GOT3 (cell line): ENCODE measurements around the gene CCDC69.
"Not testable (repeated sequence)": the region's sequence is repeated elsewhere in the genome, so short reads cannot be mapped to it uniquely, and the experiment has no call there.

Experiments
- DNase-seq: peaks from one replicate; lab custom pipeline; 2025; ENCODE audit warnings: mixed read lengths; lab: John Stamatoyannopoulos, UW

CCDC69 gene

DNA sequence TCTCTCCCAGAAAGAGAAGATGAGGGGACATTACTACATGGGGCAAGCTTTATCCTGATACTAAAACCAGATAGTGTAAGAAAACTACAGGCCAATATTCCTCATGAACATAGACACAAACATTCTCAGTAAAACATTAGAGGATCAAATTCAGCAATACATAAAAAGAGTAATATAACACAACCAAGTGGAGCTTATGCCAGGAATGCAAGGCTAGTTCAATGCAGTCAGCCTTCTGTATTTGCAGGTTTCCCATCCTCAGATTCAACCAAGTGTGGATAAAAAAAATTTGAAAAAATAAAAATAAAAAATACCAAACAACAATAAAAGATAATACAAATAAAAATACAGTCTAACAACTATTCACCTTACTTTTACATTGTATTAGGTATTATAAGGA is 31.3 kb downstream of the CCDC69 start:
- DNase-seq, result no peak

GRCh38 chr5:151191661-151192060 is 32.2 kb downstream of the CCDC69 start:
- DNase-seq, result no peak

- DNase-seq, result no peak
Measured at GRCh38 chr5:151189151-151189550, 34.7 kb downstream of the CCDC69 start.

DNA sequence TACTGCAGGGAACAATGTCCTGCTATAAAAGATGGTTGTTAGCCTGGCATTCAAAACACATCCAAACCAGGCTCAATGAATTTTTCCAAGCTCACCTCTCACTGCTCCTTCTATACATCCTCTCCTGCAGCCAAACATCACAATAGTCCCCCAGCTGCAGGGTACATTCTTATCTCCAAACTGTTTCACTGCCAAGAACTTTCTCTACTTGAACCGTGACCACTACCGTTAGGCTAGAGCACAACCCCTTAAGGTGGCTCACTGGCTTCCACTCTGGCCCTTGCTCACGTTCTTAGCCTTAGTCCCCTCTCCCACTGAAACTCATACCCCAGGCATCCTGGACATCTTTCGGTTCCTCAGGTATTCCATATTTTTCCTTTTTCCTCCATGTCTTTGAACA is 37.4 kb downstream of the CCDC69 start:
- no peak for DNase-seq

DNA sequence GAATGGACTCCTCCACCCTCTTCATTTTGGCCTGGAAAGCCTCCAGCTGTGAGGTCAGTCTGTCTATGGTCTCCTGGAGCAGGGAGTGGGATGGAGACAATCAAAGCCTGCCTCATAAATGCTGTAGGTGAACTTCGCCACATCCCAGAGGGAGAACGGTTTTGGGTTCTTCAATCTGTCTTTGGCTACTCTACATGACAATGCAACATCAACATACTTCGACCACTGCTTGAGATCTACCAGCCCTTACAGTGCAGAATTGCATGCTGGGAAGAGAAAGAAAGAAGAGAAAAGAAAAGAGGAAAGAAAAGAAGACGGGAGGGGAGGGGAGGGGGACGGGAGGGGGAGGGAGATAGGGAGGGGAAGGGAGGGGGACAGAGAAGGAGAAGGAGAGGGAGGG is 37.8 kb downstream of the CCDC69 start:
- no peak for DNase-seq

DNA sequence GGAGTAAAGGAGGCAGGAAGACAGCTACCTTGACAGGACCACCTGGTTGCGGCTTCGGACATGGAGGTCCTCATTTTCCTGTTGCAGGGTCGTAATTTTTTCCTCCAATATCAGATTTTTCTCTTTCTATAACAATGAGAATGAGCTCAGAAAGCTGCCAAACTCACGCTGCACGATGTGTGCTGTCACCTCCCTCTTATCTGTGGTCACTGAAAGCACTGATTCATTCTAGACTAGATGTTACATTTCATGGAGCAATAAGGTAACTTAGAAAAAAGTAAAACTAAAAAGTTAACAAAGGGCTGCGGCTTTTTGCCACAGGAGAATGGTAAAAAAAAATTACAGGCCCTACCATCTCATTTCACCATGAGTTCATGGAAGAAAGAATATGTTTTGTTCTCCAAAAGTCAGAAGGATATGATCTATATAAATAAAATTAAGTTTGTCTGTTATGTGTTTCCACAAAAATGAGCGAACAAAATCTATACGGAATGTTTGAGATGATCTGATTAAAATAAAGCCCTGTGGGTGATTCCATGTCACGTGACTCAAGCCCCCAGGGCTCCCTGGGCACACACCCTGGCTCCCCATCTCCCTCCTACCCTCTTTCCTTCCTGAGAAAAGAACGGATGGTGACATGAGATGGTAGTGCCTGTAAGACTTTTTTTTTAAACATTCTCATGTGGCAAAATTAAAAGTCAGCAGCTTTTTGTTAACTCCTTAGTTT is 39.4 kb downstream of the CCDC69 start:
- no peak for DNase-seq

GRCh38 chr5:151183456-151184245 is 40.2 kb downstream of the CCDC69 start:
- no peak for DNase-seq

- no peak for DNase-seq
Measured at GRCh38 chr5:151182976-151183375, 40.9 kb downstream of the CCDC69 start.

DNA sequence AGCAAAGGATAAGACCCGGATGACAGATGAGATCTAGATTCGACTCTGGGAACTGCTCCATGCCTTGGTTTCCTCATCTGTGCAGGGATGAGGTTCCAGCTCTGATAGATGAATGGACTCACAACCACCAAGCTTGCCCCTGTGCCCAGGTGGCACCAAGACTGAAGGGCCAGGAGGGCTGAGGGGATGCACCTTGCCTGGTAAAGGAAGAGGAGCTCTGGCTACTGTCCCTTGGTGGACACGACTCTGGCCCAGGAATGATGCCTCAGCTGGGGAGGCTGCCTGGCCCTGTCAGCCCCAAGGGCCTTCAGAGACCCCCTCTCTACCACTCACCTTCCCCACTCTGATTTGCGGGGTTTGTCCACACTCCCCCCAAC is 41.4 kb downstream of the CCDC69 start:
- no peak for DNase-seq

DNA sequence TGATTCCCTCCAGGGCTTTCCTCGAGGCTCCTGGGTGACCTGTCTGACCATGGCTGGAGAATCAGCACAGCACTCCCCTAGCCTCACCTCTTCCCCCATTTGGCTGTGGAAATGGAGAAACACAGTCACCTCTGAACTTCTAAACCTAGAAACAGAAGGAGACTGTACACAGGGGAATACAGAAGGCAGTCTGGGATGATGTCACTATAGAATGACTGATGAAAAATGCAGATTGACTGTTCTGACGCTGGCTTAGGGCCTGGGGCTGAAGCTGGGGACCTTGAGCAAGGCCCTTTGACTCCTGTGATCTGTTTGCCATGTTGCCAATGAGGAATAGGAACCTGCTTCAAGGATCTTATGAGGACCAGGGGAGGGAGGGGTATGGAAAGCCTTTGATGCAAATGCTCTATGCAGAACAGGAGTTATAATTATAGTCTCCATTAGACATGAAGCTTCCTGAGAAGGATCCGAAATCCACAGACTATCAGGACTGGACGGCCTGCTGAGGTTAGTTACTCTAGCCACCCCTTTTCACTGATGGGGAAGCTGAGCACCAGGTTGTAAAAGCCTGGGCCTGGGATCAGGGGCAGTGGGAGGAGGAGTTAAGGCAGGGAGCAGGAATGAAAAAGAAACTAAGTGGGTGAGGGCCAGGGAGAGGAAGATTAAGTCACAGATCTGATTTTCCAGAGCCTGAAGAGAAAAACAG is 41.9 kb downstream of the CCDC69 start:
- no peak for DNase-seq

DNA sequence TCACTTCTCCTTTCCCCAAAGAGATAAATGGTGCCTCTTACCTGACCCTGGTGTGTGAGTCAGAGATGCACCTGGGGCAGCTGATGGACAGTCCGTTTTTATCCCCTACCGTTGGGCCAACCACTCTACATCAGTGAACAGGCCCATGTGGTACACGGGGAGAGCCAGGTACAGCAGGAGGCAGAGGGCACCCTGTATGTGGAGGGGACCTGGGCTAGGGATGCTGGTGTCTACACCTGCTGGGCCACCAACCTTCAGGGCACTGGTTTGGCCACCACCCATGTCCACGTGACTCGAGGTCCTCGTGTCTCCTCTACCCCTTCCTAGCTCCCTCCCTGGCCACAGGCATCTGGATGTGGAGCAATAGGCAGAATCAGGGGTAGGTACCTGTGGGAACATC is 43.6 kb downstream of the CCDC69 start:
- no peak for DNase-seq

- DNase-seq, result no peak
Measured at GRCh38 chr5:151179489-151179840, 44.4 kb downstream of the CCDC69 start.

DNA sequence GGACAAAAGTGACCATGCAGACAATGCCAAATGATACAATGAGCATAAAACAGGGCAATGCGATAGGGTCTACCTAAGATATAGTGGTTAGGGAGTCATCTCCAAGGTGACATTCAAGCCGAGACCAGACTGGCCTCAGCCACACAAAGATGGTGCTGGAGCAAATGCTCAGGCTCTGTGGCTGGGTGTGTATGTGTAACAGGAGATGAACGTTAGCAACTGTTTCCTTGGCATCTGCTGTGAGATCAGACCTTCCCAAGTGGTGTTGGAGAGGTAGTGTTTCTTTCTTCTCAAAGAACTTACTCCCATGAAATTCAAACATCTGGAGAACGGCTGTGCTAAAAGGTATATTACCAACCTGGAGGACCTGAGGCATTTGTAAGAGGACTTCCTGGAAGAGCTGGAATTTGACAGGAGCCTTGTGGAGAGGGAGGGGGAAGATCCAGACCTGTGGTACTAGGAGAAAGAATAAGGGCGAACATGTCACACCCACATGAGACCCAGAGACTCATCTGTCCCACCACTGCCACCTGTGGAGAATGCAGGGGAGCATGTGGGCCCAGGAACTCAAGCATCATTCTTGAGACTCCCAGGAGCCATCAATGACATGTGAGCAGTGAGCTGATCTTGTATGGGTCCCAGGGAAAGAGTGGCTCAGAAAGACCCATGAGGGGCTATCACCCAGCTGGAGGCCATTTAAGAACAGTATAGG is 45.0 kb downstream of the CCDC69 start:
- DNase-seq, result no peak

DNA sequence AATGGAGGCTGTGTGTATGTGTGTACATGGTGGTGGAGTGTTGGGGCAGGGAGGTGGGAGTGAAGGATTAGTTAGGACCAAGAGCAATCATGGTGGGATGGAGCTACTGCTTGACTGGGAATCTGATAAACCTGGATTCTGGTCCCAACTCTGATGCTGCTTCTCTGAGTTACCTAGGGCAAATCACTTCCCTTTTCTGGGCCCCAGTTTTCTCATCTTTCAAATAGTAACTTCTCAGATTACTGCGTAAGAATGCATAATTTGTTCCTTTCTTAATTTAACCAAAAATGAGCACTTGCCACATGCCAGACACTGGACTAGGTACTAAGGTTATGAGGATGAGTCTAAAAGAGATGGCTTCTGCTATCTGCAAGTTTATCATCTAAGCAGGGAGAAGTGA is 45.5 kb downstream of the CCDC69 start:
- no peak for DNase-seq

DNA sequence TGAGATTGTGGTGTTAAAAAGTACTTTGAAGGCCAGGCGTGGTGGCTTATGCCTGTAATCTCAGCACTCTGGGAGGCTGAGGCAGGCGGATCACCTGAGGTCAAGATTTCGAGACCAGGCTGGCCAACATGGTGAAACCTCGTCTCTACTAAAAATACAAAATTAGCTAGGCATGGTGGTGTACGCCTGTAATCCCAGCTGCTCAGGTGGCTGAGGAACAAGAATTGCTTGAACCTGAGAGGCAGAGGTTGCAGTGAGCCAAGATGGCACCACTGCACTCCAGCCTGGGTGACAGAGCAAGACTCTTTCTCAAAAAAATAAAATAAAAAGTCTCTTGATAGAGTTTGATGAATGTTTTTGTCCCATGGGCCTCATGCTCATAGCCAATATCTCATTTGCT is 47.6 kb downstream of the CCDC69 start:
- not testable (repeated sequence) for DNase-seq

DNA sequence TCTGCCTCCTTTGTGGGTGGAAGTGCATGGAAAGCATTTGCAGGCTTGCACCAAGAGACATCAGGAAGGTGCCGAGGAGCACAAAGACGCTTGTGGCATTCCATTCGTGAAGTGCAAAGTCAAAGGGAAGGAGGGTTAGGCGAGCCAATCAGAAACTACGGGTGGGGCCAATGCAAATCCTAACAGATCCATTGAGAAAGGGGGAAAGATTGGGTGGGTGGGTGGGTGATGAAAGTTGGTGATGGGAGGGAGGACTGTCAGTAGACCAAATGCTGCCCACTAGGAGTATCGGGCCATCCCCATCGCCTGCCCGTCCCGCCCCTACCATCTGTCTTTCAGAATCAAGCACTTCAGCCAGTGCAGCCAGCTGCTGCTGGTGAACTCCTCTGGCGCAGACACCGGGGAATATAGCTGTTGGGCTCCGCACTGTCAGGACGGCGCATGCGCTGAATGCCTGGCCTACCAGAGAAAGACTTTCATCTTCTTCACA is 49.2 kb downstream of the CCDC69 start:
- no peak for DNase-seq

DNA sequence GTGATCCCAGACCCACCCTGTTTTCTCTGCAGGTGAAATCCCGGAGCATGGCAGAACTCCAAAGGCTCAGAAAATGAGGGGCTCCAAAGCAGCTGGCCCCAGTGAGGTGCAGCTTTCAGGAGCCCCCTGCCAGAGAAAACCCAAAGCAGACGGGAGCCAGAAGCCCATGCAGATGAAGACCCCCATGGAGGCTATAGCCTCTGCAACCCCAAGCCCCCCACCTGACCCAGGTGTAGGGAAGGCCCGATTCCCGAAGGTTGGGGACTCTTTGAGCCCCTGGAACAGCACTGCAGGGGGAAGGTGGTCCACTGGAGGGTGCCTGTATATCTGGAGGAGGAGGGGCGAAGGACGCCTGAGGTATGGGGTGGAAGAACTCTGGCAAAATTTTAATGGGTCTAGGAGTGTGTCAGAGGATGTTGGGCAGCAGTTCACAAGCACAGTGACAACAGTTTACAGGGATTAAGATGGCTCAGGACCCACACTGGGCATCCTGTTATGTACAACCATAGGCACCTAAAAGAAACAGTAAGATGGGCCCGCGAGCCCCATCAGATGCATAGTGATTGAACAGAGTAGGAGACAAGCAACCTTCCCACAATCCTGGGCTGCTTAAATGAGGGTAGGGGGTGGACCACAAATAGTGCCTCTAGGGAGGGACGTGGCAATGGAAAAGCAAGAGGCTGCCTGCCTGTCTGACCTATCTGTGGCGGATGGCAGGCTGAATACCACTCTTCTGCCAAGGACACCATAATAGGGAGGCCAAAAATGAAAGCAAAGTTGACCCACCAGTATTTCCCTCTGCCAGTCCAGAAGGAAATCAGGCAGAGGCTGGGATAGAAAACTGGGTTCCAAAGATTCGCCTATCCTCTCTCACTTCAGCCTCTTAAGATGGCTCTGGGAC is 49.9 kb downstream of the CCDC69 start:
- DNase-seq, result no peak

DNA sequence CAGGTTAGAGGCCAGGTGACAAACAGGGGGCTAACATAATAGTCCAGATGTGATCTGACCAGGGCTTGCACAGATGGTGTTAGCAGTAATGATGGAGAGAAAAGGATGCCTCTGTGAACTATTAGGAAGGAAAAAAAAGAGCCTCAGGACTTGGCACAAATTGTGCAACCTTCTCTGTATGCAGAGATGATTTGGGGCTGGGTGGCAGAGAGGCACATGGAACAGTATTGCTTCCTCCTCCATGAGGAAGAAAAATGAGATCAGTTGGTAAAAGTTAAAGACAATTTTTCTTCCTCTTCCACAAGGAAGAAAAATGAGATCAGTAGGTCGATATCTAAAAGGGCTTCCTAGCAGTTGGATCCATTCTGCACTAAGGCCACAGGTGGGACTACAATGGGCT is 52.4 kb downstream of the CCDC69 start:
- no peak for DNase-seq

DNA sequence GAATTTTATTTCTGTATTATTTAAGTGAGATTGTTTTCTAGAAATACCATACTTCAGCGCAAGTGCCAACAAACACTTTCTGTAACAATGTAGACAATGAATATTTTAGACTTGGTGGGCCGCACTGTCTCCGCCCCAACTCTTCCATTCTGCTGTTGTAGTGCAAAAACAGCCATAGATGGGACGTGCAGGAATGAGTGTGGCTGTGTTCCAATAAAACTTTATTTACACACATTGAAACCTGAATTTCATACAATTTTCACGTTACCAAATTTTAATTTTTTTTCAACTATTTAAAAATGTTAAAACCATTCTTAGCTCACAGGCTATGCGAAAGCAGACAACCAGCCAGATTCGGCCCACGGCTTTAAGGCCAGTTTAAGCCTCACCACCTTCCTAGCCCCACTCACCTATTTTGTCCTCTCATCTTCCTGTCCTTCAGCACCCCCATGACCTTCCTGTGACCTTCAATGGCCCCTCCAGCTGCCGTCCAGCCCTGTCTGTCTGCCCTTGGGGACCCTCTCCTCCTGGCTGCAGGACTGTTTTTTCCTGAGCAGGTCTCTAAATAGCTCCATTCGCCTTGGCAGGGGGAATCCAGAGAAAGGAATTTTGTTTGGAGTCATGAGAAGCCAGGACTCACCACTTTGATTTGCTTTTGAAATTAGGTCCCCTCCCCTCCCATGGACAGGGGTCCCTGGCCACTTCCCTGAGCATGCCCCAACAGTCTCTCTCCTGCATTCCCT is 55.1 kb downstream of the CCDC69 start:
- DNase-seq, result no peak

DNA sequence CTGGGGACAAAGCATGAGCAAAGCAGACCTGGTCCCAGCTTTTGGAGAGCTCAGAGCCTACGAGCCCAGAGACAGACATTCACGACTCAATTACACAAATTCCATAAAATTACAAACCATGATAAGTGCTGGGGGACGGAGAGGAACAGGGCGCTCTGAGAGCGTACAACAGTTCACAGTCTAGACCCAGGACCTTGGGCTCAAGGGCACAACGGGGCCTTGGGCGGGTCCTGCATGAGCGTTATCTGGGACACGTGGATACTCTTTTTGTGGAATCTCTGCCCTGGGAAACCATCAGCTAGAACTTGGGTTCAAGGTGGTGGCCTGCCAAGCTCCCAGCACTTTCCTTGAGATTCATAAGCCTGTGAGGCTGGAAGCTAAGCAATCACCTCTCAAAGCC is 56.9 kb downstream of the CCDC69 start:
- no peak for DNase-seq
